Spleen (tissue), 7 donors: ENCODE data around the gene PRXL2B.

Experiments
- CTCF ChIP-seq, 11 experiments: fragments of 200-600 bp in 7 of 11; fragments of 450-650 bp in 4 of 11; sonication (generic) in 4 of 11; IDR thresholded peaks in 8 of 11; conservative IDR thresholded peaks in 3 of 11; 1 replicate in 7 of 11; 2 replicates in 4 of 11; pipeline versions ENCODE4 v1.4.0 to v1.8.0; 2016 to 2021; ENCODE audit warnings: antibody characterized with exemption in 11 of 11, inconsistent platforms in 4 of 11, mild to moderate bottlenecking in 1 of 11
- POLR2A ChIP-seq, 3 donors: fragments of 450-650 bp; IDR thresholded peaks; one replicate each; pipeline ENCODE4 v1.5.1; 2017; ENCODE audit warnings: antibody characterized with exemption in 3 of 3, mild to moderate bottlenecking in 1 of 3
- POLR2AphosphoS5 ChIP-seq, 3 donors: sonication (generic); formaldehyde crosslinking; IDR thresholded peaks; one replicate each; pipeline ENCODE4 v1.5.1; 2017; ENCODE audit warnings: antibody characterized with exemption in 3 of 3
- donor health status: DM: no; HTN: no; CAD: no; lungs with moderate emphysema.
- donor health status: DM: no; HTN: no; CAD: no.
- donor health status: DM: no; HTN: no; CAD: no.

- TF ChIP-seq CTCF (IDR thresholded peaks at IDR 0.05 in 8 of 11, conservative IDR thresholded peaks at IDR 0.05 in 3 of 11) (no peak), POLR2AphosphoS5 (IDR thresholded peaks at IDR 0.05) (no peak), POLR2A (IDR thresholded peaks at IDR 0.05) (no peak)
These were observed 15.2 kb downstream of the PRXL2B start for GRCh38 chr1:2601721-2602303.
